Nephron (organoid): Measurements from ENCODE around the gene CRELD1.

Experiments
- H3K27ac Mint-ChIP-seq, 3 experiments: 2 replicates each; pipeline ENCODE4 v1.8.0; 2020; ENCODE audit warnings: mixed read lengths in 3 of 3, mild to moderate bottlenecking in 2 of 3, moderate library complexity in 1 of 3
- H3K27me3 Mint-ChIP-seq: 2 replicates; pipeline ENCODE4 v1.8.0; 2021; ENCODE audit warnings: low read depth, mild to moderate bottlenecking, moderate library complexity, mixed read lengths
- H3K36me3 Mint-ChIP-seq: 2 replicates; pipeline ENCODE4 v1.8.0; 2020; ENCODE audit warnings: low read depth, mixed read lengths
- H3K4me1 Mint-ChIP-seq: 2 replicates; pipeline ENCODE4 v1.8.0; 2020; ENCODE audit warnings: mixed read lengths
- H3K4me3 Mint-ChIP-seq, 3 experiments: 2 replicates each; pipeline ENCODE4 v1.8.0; 2020; ENCODE audit warnings: mild to moderate bottlenecking in 3 of 3, mixed read lengths in 3 of 3, moderate library complexity in 2 of 3
- H3K9me3 Mint-ChIP-seq: 2 replicates; pipeline ENCODE4 v1.8.0; 2020; ENCODE audit warnings: mixed read lengths
- CTCF ChIP-seq, 3 experiments: fragments of 200-600 bp; sonication (generic); IDR thresholded peaks; one replicate each; pipeline ENCODE4 v1.5.0; 2021; ENCODE audit warnings: antibody characterized with exemption in 3 of 3; ENCODE audit not compliant: unreplicated experiment in 3 of 3

Gene CRELD1

DNA sequence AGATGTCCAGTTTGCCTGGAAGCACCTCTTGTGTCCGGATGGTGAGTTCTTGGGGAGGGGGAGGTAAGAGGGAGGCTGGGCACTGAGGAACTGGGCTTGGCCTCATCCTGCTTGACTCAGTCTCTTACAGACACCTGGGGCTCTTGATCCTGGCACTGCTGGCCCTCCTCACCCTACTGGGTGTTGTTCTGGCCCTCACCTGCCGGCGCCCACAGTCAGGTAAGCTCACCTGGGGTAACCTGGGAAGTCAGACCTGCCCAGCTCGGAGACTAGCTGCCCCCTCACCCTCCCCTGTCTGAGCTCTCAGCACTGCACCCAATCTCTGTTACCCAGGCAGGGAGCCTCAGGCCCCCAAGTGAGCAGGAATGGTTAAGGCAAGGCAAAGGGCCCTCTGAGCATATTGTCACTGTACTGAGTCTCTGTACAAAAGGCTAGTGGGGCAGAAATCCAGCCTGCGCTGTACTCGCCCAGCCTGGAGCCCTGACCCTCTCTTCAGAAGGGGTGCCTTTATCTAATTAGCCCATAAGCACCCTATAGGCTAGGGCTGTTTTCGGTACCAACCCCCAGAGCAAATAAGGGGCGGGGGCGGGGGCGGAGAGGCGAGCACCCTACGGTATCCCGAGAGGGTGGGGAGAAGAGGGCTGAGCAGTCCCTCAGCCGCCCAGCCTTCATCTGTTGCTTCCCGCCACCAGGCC is 18.9 kb upstream of the CRELD1 start:
- Mint-ChIP-seq H3K27ac (peak overlapping the region in 2 of 3 experiments; percentile 69 to 79), H3K36me3 (no peaks in the 10 kb centered on the region), H3K4me3 (peak overlapping the region; percentile 81 to 90 (median 82)), H3K9me3 (no peaks in the 10 kb centered on the region), H3K27me3 (no peaks in the 10 kb centered on the region), H3K4me1 (peaks cover 16% of the 10 kb centered on the region)
- TF ChIP-seq CTCF (IDR thresholded peaks at IDR 0.05; ENCODE audit: unreplicated experiment in 3 of 3): no peak

DNA sequence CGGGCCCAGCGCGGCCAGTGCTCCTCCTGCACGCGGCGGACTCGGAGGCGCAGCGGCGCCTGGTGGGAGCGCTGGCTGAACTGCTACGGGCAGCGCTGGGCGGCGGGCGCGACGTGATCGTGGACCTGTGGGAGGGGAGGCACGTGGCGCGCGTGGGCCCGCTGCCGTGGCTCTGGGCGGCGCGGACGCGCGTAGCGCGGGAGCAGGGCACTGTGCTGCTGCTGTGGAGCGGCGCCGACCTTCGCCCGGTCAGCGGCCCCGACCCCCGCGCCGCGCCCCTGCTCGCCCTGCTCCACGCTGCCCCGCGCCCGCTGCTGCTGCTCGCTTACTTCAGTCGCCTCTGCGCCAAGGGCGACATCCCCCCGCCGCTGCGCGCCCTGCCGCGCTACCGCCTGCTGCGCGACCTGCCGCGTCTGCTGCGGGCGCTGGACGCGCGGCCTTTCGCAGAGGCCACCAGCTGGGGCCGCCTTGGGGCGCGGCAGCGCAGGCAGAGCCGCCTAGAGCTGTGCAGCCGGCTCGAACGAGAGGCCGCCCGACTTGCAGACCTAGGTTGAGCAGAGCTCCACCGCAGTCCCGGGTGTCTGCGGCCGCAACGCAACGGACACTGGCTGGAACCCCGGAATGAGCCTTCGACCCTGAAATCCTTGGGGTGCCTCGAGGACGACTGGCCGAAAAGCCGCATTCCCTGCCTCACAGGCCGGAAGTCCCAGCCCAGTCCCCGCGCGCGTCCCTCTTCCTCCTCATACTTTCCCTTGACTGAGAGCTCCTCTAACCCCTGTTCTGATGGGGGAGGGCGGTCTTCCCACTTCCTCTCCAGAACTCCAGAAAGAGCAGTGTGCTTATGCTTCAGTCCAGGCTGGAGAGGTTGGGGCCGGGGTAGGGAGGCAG is 18.1 kb upstream of the CRELD1 start:
- H3K4me1 Mint-ChIP-seq: peaks cover 15% of the 10 kb centered on the region
- peak overlapping the region; percentile 90 for H3K4me3 Mint-ChIP-seq
- peak; percentile 26 to 49 (median 47) for TF ChIP-seq CTCF (IDR thresholded peaks at IDR 0.05; ENCODE audit: unreplicated experiment in 3 of 3)
- H3K27me3 Mint-ChIP-seq: no peaks in the 10 kb centered on the region
- H3K27ac Mint-ChIP-seq: peak overlapping the region; percentile 93 to 98 (median 97)
- no peaks in the 10 kb centered on the region for H3K36me3 Mint-ChIP-seq
- H3K9me3 Mint-ChIP-seq: no peaks in the 10 kb centered on the region

- Mint-ChIP-seq H3K9me3 (no peaks in the 10 kb centered on the region), H3K27ac (peak overlapping the region; percentile 93 to 98 (median 97)), H3K36me3 (no peaks in the 10 kb centered on the region), H3K4me1 (peaks cover 15% of the 10 kb centered on the region), H3K27me3 (no peaks in the 10 kb centered on the region), H3K4me3 (peak overlapping the region; percentile 90)
- no peak for TF ChIP-seq CTCF (IDR thresholded peaks at IDR 0.05; ENCODE audit: unreplicated experiment in 3 of 3)
Observed at GRCh38 chr3:9916346-9916733, 17.3 kb upstream of the CRELD1 start.

GRCh38 chr3:9916734-9917680 is 16.6 kb upstream of the CRELD1 start, which contains the start of gene IL17RC:
Gene IL17RC (plus strand): TSS chr3:9917098. CDS start chr3:9917316, 218 bp downstream.
- no peaks in the 10 kb centered on the region for H3K27me3 Mint-ChIP-seq
- H3K27ac Mint-ChIP-seq: peak within 1 kb of the TSS; percentile 93 to 98 (median 97)
- H3K9me3 Mint-ChIP-seq: no peaks in the 10 kb centered on the region

More at GRCh38 chr3:9916734-9917680, 16.6 kb upstream of the CRELD1 start, which contains the start of gene IL17RC:
- no peaks in the 10 kb centered on the region for H3K36me3 Mint-ChIP-seq
- H3K4me3 Mint-ChIP-seq: peak within 1 kb of the TSS; percentile 90
- no peak for TF ChIP-seq CTCF (IDR thresholded peaks at IDR 0.05; ENCODE audit: unreplicated experiment in 3 of 3)
- peaks cover 15% of the 10 kb centered on the region for H3K4me1 Mint-ChIP-seq
